Left ventricle myocardium inferior (tissue), 1 donor: ENCODE data around the gene PLA2G6. TPM values are rescaled to one million over a fixed set of nuclear protein-coding genes. Genes with fewer than 3 reads are reported as not detected.

ENCODE experiments used
- DNase-seq: peaks from one replicate; pipeline ENCODE4 v3.0.0-alpha.2; 2020
- H3K27ac ChIP-seq: fragments of 200-600 bp; replicated peaks from 2 replicates; pipeline ENCODE4 v1.8.0; 2021
- H3K27me3 ChIP-seq: fragments of 200-600 bp; 2 replicates; pipeline ENCODE4 v1.8.0; 2021; ENCODE audit warnings: low read depth
- H3K36me3 ChIP-seq: fragments of 200-600 bp; 2 replicates; pipeline ENCODE4 v1.8.0; 2021
- H3K4me1 ChIP-seq: fragments of 200-600 bp; 2 replicates; pipeline ENCODE4 v1.8.0; 2021
- H3K4me3 ChIP-seq: fragments of 200-600 bp; 2 replicates; pipeline ENCODE4 v1.8.0; 2021; ENCODE audit warnings: mild to moderate bottlenecking, moderate library complexity
- H3K9me3 ChIP-seq: fragments of 200-600 bp; replicated peaks from 2 replicates; pipeline ENCODE4 v1.8.0; 2021
- intact Hi-C: fragments of 100-400 bp; cut with micrococcal nuclease; formaldehyde crosslinking; loops from one replicate; pipeline ENCODE4 v1.11.0; 2022
- total RNA-seq: library from RNA; stranded (reverse); fragmentation: NEBNext Ultra II Directional; extraction: Animal tissue kit (Norgen Biotek cat#: 25700); gene quantifications from one replicate; pipeline ENCODE4 v1.2.1, GENCODE V29; 2021
- TF ChIP-seq, protein P1 (sequence below): fragments of 200-600 bp; IDR thresholded peaks from 2 replicates; pipeline ENCODE4 v1.8.0; 2021; ENCODE audit warnings: antibody characterized with exemption, mild to moderate bottlenecking, borderline replicate concordance
- donor health status: DM: no; HTN: yes; CAD: no; lungs with severe emphysema.

The PLA2G6 gene
- total RNA-seq, 1 donor from 2014 or later, result 14.1 TPM

DNA sequence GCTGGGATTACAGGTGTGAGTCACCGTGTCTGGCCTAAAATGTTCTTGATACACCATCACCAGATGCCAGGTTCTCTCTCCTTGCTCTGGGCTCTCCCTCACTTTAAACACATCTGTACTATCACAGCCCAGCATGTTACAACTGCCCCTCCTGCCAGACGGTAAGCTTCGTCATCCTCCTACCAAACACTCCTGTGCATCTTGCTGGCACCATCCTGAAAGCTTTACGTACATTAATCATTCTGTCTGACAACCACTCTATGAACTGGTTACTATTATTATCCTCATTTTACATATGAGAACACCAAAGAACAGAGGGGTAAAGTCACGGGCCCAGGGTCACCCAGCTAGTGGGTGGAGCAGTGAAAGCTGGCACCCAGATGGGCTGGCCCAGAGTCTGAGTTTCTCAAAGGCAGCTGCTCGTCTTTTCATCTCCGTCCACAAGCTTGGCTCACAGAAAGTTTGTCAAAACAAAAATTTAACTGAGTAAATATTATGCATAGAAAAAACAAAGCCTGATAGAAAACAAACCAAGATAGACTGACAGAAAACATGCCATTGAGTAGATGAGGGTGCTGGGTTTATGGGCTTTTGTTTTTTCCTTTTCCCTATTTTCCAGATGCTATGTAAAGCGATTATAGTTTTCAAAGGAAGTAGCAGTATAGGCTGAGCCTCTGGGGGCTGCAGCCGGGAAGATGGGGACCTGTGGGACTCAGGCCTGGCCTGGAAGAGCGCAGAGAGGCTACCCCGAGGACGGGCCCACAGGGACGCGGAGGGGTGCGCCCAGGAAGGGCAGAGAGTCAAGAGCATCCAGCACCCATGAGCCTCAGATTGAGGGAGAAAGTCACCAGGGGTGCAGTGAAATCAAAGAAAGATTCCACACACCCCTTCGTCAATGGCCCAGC, 9.5 kb downstream of the PLA2G6 start:
- H3K4me1 ChIP-seq, result peaks cover 65% of the 10 kb centered on the region
- no peaks in the 10 kb centered on the region for H3K9me3 ChIP-seq
- H3K27me3 ChIP-seq, result no peaks in the 10 kb centered on the region
- H3K27ac ChIP-seq, result peak overlapping the region; percentile 61
- H3K4me3 ChIP-seq, result no peak overlapping the region
- TF ChIP-seq, protein P1, sequence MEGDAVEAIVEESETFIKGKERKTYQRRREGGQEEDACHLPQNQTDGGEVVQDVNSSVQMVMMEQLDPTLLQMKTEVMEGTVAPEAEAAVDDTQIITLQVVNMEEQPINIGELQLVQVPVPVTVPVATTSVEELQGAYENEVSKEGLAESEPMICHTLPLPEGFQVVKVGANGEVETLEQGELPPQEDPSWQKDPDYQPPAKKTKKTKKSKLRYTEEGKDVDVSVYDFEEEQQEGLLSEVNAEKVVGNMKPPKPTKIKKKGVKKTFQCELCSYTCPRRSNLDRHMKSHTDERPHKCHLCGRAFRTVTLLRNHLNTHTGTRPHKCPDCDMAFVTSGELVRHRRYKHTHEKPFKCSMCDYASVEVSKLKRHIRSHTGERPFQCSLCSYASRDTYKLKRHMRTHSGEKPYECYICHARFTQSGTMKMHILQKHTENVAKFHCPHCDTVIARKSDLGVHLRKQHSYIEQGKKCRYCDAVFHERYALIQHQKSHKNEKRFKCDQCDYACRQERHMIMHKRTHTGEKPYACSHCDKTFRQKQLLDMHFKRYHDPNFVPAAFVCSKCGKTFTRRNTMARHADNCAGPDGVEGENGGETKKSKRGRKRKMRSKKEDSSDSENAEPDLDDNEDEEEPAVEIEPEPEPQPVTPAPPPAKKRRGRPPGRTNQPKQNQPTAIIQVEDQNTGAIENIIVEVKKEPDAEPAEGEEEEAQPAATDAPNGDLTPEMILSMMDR, result no peak
- H3K36me3 ChIP-seq, result no peaks in the 10 kb centered on the region
- intact Hi-C loops, result no loop called here
- DNase-seq, result no peak

DNA sequence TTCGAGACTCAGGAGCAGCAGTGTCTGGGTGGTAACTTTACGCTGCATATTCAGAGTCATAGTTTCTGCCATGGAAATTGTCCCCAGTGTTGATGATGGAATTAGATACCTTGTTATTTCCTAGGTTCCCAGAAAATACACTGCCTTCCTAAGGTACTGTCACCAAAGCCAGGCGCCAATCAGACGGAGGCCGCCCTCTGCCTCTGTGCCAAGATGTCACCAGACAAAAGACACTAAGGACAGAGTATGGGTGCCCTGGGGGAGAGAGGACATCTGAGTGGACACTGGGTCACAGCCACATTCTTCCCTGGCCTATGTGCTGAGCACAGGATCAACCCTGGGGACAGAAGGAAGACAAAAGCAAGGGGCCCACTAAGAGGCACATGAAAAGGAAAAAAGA, 11.2 kb downstream of the PLA2G6 start:
- Histone ChIP-seq H3K27ac (no peak overlapping the region), H3K36me3 (peaks cover 10% of the 10 kb centered on the region), H3K9me3 (no peaks in the 10 kb centered on the region), H3K4me3 (no peak overlapping the region), H3K27me3 (no peaks in the 10 kb centered on the region), H3K4me1 (peaks cover 51% of the 10 kb centered on the region)
- intact Hi-C loops, result no loop called here
- no peak for DNase-seq
- TF ChIP-seq, protein P1, result no peak

DNA sequence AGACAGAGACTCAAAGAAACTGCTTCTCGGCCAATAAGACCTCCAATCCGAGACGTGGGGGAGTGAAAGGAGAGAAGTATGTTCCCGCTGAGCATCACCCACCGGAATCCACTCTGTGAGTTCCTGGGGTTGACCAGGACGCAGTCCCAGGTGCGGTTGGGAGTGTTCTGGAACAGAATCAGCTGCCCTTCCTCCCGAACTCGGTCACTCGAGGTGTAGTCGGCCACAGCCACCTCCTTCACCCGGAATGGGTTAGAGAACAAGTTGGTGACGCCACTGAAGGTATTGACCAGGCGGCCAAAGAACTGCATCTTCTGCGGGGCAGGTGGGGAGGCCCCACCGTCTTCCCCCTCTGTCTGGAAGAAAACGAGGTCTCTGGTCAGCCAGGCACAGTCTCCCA, 12.5 kb downstream of the PLA2G6 start:
- Histone ChIP-seq H3K4me1 (peaks cover 56% of the 10 kb centered on the region), H3K9me3 (no peaks in the 10 kb centered on the region), H3K27ac (peak overlapping the region; percentile 74), H3K4me3 (no peak overlapping the region), H3K36me3 (peaks cover 10% of the 10 kb centered on the region), H3K27me3 (no peaks in the 10 kb centered on the region)
- TF ChIP-seq, protein P1, result no peak
- DNase-seq, result no peak
- intact Hi-C loops, result no loop called here

DNA sequence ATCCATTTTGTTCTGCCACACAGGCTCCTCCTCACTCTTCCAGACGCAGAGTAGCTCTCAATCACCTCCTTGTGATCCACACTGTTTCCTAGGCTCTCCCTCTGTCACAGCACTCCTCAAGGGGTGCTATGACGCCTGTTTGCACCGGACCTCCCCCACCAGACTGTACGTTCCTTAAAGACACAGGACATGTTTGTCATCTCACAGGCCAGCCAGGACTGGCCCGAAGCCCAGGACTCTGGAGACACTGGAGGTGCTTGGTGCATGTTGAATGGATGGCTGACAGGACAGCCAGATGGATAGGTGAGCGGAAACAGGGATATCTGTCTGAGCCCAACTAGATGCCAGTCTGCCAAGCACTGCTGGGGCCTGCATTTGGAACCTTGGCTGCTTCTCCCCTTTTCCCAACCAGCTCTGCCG, 13.6 kb downstream of the PLA2G6 start:
- Histone ChIP-seq H3K4me3 (no peak overlapping the region), H3K9me3 (no peaks in the 10 kb centered on the region), H3K4me1 (peaks cover 60% of the 10 kb centered on the region), H3K27me3 (no peaks in the 10 kb centered on the region), H3K27ac (peak overlapping the region; percentile 74), H3K36me3 (peaks cover 10% of the 10 kb centered on the region)
- intact Hi-C loops, result no loop called here
- peak; percentile 66 for DNase-seq
- TF ChIP-seq, protein P1, result no peak

DNA sequence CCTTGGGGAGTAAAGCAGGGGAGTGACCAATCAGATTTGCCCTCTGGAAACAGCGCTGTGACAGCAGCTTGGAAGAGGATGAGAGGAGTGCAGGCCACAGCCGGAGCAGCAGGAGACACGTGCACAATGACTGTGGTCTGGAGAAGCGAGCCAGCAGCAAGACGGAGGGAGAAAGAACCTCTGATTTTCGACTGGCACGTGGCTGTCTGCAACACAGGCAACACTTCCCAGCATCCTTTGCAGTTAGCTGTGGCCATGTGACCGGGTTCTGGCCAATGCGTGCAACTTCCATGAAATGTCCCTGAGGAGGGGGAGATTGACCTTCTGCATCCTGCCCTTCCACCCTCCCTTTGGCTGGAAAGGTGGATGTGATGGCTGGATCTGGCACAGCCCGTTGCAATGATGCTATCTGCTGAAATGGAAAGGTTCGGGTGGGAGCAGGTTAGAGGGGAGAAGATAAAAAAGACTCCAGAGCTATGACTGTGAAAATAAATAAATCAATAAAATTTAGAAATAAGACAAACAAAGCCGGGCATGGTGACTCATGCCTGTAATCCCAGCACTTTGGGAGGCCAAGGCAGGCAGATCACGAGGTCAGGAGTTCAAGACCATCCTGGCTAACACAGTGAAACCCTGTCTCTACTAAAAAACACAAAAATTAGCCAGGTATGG, 15.6 kb downstream of the PLA2G6 start:
- DNase-seq, result no peak
- peaks cover 10% of the 10 kb centered on the region for H3K36me3 ChIP-seq
- peaks cover 53% of the 10 kb centered on the region for H3K4me1 ChIP-seq
- no peak overlapping the region for H3K4me3 ChIP-seq
- H3K27me3 ChIP-seq, result no peaks in the 10 kb centered on the region
- intact Hi-C loops, result no loop called here
- H3K9me3 ChIP-seq, result no peaks in the 10 kb centered on the region
- TF ChIP-seq, protein P1, result no peak
- H3K27ac ChIP-seq, result no peak overlapping the region
